T-helper 2 cell treated with Interferon-gamma antibody and Interleukin-4, amounts not matched to agents 100 ng/mL and 5 ng/mL, for 36 hours (primary cell): ENCODE results near the gene GPR45. TPM values are rescaled to one million over a fixed set of nuclear protein-coding genes. Genes with fewer than 3 reads are reported as not detected.

ENCODE experiments used
- intact Hi-C: fragments of 100-400 bp; cut with micrococcal nuclease; formaldehyde crosslinking; loops from one replicate; pipeline ENCODE4 v1.15.1; 2023
- total RNA-seq: library from RNA; stranded (reverse); gene quantifications from 2 replicates; pipeline ENCODE4 v1.2.3, GENCODE V29; 2022

The GPR45 gene
- total RNA-seq, 1 donor from 2014 or later = not detected

- intact Hi-C loops = no loop called here
Measured at GRCh38 chr2:105254531-105255210, 13.1 kb downstream of the GPR45 start.

GRCh38 chr2:105255979-105256378 is 14.4 kb downstream of the GPR45 start:
- intact Hi-C loops = no loop called here

GRCh38 chr2:105256431-105257047 is 15.0 kb downstream of the GPR45 start:
- intact Hi-C loops = no loop called here

DNA sequence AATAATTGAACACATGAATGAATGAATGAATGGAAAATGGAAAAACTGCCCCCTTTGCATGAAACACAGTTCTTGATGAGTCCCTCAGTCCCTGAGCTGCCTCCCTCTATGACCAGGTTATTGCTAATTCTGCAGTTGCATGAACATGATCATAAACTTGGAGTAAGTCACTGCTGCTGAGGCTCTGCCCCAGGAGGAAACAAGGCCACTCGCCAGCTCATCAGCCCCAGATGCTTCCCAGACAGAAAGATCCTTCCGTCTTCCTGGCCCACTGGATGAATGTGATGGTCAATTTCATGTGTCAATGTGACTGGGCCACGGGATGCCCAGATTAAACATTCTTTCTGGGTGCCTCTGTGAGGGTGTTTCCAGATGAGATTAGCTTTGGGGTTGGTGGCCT is 16.4 kb downstream of the GPR45 start:
- intact Hi-C loops = no loop called here

DNA sequence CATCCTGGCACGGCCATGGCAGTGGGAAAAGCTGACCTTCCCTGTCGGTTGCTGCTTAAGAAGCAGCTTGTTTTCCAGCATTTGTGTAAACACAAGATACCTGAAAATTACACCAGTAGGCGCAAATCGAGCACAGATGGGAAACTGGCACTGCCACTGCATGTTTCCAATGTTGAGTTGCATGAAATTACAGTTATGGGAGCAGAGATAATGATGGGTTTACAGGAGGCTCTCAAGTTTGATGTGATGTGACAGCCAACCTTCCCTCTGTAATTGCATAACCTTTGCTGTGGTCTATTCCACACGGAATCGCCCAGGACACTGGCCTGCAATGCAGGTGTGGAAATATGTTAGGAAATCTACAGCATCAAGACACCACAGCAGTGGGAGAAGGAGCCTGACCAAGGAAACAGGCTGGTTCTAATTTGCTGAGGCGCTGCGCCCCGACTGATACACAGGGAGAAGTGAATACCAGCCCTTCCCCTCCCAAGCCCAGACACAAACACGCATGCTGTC is 17.4 kb downstream of the GPR45 start:
- intact Hi-C loops = no loop called here

DNA sequence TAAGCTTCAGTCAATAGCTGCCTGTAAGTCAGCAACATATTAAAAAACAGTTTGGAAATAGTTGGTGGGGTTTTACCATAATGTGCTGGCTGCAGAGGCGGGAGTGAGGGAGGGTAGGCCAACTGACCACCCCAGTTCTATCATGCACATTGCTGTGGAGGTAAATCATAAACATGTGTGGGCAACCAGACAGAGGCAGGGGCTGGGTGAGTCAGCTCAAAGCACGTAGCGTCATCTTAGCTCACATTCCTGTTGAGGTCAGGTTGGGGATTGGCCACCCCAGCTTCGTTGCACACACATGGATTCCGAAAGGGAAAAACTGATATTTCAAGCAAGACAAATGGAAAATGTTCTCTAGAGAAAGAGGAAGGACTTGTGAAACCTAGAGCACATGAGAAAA is 19.5 kb downstream of the GPR45 start:
- intact Hi-C loops = no loop called here

GRCh38 chr2:105262651-105263091 is 21.1 kb downstream of the GPR45 start:
- intact Hi-C loops = no loop called here

- intact Hi-C loops = no loop called here
Measured at GRCh38 chr2:105269426-105269825, 27.9 kb downstream of the GPR45 start.

DNA sequence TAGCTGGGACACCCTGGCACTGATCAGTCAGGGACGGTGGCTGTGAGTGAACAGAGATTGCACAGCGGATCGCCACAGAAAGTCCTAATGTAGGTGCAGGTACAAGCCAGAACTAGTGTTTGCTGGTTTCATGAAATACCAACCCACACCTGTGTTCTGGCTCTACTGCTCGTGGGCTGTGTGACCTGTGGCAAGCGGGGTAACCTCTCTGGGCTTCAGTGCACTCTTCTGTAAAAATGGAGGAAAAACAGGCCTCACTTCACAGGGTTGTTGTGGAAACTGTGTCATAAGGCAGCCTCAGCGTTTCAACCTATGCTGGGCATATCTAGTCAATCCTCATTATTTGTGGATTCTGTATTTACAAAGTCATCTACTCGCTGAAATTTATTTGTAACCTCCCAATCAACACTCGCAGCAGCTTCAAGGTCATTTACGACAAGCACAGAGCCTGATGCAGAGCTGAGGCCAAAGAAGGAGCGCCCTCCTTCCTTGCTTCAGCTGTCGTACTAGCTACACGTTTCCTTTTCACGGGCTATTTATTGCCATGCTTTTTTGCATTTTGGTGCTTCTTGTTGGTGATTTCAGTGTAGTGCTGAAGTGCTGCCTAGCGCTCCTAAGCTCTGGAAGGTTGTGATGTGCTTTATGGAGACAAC is 30.0 kb downstream of the GPR45 start:
- intact Hi-C loops = no loop called here

GRCh38 chr2:105272176-105272575 is 30.6 kb downstream of the GPR45 start:
- intact Hi-C loops = no loop called here

DNA sequence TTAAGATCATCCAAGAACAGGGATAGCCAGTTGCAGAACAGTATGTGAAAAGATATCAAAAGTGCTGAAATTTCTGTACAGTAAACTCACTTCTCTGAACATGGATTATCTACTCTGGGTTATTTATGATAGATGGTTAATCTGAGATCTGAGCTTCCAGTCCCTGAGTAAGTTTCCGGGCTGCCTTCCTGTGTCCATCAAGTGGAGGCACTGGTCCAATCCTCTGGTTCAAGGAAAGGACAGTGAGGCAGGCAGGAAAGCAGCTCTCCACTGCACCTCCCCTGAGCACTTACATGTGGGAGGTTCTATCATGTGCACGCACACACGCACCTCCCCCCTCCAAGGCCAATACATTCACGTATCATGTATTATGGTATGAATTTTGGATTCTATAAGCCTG is 32.5 kb downstream of the GPR45 start:
- intact Hi-C loops = no loop called here

DNA sequence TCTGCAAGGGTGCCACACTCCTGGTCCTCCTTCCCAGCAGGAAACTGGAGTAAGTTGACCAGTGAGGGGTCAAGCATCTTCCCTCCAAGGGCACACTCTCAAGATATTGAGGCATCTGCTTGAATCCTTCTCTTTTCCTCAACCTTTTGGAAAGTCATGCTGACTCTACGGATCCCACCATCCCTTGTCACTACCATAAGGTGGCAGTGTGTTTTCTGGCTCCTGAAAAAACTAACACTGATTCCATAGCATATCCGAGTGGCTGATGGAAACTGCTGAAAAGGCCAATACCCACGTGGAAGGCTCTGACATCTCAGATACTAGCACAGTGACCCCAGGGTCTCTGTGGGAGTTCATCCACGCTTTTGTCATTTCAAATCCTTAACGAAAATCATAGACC is 37.1 kb downstream of the GPR45 start:
- intact Hi-C loops = no loop called here

GRCh38 chr2:105279126-105279525 is 37.6 kb downstream of the GPR45 start:
- intact Hi-C loops = no loop called here

DNA sequence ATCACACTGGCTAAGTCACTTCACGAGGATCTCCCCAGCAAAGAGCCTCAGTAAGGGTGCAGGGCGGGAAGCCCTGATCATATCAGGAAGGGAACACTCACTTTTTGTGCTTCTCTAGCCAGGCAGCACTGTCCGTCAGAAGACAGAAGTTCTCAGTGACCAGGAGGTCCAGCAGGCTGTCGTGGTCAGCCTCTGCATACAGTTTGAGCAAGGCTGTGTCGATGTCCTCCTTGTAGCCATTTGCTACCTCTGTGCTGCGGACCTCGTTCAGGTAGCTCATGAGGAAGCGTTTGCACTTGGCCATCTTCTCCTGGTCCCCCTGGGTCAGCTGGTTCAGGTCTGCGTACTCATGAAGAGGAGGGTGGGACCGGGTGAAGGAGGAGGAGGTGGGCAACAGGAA is 38.7 kb downstream of the GPR45 start:
- intact Hi-C loops = no loop called here

DNA sequence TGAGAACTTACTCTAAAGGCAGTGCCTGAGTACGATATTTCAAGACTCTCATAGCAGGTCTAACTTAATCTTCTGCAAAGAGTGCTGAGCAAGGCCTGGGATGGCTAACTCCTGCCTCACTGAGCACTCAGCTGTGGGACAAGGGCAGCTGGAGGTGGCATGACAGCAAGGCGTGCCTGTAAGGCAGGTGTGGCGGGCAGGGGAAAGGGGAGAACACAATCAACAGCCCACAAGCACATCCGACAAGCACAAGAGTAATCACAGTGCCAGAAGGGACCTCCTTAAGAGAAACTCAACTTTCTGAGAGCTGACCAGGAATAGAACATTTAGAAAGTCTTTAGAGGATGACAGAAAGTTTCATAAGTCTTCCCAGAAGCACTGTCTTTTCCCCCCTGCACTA is 42.0 kb downstream of the GPR45 start:
- intact Hi-C loops = no loop called here

DNA sequence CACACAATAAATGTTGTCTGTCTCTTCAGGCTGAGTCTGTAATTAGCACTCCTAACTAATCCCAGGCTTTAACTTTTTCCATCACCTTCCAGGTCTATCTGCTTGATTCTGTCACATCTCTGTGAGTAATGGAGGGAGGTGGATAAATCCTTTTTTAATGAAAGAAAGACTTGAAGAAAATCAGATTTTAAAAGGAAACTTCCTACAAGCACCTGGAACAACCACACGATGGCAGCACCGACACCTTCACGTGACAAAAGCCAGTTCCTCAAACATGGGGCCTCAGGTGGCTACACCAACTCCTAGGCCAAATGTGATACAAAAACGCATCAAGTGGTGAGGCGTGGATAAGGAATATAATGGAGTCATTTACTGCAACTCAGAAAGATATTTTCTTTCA is 46.1 kb downstream of the GPR45 start:
- intact Hi-C loops = loop anchor here (5.0 kb wide), 1 partner anchor 235 kb away; no protein-coding TSS in a partner anchor

- intact Hi-C loops = loop anchor here (5.0 kb wide), 1 partner anchor 234 kb away; no protein-coding TSS in a partner anchor
Measured at GRCh38 chr2:105288133-105288532, 46.6 kb downstream of the GPR45 start.

DNA sequence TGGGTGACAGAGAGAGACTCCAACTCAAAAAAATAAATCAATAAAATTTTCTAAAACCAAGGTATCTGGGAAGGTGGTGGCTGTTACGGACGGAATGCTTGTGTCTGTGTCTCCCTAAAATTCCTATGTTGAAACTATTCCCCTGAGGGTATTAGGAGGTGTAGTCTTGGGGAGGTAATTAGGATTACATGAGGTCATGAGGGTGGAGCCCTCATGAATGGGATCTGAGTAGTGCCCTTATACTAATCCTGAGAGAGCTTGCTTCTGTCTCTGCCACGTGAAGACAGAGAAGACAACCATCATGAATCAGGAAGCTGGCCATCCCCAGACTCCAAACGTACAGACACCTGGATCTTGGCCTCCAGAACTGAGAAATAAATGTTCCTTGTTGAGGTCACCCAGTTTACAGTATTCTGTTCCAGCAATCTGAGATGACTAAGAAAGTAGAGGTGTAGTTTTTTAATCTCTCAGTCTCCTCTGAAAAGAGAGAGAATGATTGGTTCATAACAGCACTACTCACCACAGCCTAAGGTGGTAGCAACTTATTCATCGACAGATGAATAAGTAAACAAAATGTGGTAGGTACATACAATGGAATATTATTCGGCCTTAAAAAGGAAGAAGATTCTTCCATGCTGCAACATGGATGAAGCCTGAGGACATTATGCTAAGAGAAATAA is 49.6 kb downstream of the GPR45 start:
- intact Hi-C loops = no loop called here

DNA sequence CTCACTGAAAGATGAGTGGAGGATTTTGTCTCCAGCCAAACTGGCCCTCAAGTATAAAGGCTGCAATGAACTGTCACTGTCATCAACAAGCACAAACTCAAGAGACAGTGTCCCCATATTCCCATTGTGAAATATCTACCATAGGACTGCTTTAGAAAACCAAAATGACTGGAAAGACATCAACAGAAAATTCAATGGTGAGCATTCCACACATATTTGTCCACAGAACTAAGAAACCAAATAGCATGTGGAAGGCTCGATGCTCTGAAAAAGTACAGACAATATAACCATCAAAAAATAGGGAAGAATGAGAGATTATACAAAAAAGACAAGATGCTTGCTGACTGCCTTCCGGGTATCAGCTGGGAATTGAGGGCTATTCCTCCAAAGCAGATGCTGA is 50.4 kb downstream of the GPR45 start:
- intact Hi-C loops = no loop called here
